D721Med (cell line): ENCODE data around the gene PIK3CD.
"Not testable (repeated sequence)": the region's sequence is repeated elsewhere in the genome, so short reads cannot be mapped to it uniquely, and the experiment has no call there.

Experiments
- DNase-seq: peaks from one replicate; pipeline ENCODE4 v3.0.0; 2011; ENCODE audit warnings: low spot score; ENCODE audit not compliant: insufficient read length
- FAIRE-seq: peaks from 2 replicates; lab custom pipeline; 2011; peaks lifted over from hg19 to GRCh38; lab: Jason Lieb, UNC
- TF ChIP-seq, protein P1 (sequence below): IDR thresholded peaks from 2 replicates; pipeline ENCODE4 v1.5.1; 2012; ENCODE audit warnings: mild to moderate bottlenecking, control low read depth; ENCODE audit not compliant: insufficient read depth; ENCODE audit errors: missing control alignments

PIK3CD gene

DNA sequence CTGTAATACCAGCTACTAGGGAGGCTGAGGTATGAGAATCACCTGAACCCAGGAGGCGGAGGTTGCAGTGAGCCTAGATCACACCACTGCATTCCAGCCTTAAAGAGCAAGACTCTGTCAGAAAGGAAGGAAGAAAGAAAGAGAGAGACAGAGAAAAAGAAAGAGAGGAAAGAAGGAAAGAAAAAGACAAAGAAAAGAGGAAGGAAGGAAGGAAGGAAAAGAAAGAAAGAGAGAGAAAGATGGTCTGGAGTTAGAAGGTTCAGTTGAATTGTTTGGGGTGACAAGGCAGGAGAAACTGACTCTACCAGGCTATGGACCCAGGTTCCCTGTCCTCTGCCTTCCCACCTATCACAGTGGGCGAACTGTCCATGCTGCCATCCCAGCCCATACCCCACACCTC lies 27.4 kb upstream of the PIK3CD start:
- no peak for DNase-seq
- TF ChIP-seq, protein P1, sequence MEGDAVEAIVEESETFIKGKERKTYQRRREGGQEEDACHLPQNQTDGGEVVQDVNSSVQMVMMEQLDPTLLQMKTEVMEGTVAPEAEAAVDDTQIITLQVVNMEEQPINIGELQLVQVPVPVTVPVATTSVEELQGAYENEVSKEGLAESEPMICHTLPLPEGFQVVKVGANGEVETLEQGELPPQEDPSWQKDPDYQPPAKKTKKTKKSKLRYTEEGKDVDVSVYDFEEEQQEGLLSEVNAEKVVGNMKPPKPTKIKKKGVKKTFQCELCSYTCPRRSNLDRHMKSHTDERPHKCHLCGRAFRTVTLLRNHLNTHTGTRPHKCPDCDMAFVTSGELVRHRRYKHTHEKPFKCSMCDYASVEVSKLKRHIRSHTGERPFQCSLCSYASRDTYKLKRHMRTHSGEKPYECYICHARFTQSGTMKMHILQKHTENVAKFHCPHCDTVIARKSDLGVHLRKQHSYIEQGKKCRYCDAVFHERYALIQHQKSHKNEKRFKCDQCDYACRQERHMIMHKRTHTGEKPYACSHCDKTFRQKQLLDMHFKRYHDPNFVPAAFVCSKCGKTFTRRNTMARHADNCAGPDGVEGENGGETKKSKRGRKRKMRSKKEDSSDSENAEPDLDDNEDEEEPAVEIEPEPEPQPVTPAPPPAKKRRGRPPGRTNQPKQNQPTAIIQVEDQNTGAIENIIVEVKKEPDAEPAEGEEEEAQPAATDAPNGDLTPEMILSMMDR: no peak
- no peak for FAIRE-seq

DNA sequence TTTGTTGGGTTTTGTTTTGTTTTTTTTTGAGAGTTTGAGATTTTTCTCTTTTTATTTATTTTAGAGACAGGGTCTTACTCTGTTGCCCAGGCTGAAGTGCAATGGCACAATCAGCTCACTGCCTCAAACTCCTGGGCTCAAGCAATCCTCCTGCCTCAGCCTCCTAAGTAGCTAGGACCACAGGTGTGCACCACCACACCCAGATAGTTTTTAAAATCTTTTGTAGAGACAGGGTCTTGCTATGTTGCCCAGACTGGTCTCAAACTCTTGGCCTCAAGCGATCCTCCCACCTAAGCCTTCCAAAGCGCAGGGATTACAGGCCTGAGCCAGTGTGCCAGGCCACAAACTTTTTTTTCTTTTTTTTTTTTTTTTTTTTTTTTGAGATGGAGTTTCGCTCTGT lies 26.5 kb upstream of the PIK3CD start:
- not testable (repeated sequence) for FAIRE-seq, DNase-seq

DNA sequence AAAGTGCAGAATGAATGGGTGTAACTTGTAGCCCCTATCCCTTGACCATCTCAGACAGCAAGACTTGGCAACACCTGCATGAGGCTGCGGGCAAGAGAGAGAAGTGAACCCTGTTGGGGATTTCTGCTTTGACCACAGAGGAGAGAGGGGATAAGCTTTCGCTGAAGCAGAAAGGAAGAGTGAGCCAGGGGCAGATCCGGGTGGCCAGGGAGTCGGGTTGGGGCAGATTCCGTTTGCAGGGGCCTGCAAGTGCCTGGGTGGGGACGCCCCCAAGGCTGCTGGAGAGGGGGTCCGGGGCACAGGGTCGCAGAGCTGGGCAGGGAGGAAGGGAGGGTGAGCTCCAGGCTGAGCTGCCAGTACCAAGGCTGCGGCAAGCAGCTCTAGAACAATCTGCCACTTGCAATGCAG lies 25.3 kb upstream of the PIK3CD start:
- TF ChIP-seq, protein P1: no peak
- no peak for DNase-seq
- no peak for FAIRE-seq

DNA sequence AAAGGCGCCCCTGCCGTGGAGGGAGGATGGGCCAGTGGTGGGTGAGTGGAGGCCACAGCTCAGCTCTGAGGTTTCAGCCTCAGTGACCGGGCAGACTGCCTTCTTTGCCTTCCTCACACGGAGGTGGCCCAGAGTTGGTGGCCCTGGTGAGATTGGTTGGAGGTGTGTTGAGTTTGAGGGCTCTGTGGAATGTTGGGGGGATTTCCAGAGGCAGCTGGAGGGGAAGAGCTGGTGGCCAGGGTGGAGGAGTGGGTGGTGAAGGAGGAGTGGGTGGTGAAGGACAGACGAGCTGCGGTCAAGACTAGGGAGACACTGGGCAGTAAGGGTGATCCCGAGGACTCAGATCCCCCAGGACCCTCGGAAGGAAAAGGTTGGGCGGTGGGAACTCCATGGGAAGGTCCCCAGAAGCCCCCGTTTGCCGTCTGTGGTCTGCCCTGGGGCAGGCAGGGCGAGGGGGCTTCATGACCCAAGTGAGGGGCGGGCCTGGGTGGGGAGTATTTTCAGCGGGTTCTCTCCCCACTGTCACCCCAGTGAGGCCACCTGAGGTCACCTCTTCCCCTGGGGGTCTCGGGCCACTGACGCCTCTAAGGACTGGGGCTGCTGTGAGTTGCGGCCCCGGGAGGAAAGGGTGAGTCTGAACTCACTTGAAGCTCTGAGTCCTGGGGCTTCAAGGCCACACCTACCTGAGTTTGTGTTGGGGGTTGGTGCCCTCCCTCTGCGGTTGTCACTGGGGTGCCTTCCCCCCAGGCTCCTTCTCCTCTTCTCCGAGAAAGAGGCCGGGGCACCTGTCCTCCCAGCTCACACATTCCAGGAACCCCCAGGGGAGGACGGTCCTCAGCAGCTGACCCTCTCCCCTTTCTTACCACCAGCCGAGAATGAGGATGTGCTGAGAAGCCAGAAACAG lies 22.7 kb upstream of the PIK3CD start:
- DNase-seq (no peak), FAIRE-seq (no peak)
- TF ChIP-seq, protein P1: no peak

DNA sequence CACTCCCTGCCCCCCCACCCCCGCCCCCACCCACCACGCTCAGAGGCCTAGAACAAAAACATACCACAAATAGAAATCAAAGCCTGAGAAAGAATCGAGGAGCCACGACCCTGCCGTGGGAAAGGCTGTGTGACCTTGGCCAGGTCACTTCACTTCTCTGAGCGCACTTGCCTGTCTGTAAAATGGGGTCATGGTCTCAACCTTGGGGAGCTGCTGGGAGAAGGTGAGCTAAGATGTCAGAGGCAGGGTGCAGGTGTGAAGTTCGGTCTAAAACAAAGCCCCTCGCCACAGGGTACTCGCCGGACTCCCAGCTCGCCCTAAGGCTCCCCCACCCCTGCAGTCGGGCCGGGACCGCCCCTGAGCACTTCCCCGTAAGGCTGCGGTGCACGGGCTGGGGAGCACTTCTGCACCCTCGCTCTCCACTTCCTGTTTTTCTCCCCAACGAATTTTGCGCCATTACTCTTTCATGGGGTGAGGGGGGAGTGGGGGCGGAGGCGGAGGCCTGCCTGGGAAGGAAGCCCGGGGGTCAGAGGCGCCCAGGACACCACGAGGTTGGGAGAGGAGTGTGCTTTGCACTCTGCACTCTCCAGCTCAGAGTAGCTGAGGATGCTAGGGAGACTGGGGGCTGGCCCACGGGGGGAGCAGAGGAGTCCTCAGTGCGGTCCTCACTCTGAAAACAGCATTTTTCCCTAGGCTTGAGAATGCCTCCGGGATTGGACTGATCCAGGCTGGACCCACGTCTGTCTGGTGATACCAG lies 21.9 kb upstream of the PIK3CD start:
- TF ChIP-seq, protein P1: no peak
- no peak for FAIRE-seq
- DNase-seq: no peak

DNA sequence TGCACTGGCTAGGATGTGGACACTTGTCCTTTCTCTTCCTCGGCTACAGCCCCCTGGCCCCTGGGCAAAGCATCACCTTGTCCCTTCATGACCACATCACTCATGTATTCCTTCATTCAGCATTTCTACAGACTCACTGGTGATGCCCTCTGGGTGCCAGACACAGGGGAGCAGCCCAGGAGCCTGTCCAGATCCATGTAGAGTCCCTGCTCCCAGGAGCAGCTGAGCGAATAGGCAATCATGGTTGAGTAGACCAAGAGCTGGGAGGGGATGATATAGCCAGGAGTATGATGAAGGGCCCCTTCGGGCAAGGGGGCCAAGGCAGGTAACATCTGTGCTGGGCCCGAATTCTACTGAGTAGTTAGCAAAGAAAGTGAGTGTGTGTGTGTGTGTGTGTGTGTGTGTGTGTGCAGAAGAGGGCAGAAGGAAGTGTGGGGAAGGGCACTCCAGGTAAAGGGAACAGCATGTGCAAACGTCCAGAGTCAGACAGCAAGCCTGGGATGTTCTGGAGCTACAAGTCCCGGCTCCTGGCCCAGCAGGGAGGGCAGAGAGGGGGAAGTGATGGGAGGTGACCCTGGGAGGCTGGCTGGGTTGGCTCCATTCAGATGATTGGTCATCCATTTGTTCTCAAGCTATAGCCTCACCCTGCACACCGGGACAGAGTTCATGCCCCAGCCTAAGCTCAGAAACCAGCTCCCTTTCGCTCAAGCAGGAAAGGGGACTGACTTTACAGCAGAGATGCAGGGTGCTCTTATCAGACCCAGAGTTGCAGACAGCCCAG lies 21.0 kb upstream of the PIK3CD start:
- DNase-seq: no peak
- FAIRE-seq: no peak
- TF ChIP-seq, protein P1: no peak

DNA sequence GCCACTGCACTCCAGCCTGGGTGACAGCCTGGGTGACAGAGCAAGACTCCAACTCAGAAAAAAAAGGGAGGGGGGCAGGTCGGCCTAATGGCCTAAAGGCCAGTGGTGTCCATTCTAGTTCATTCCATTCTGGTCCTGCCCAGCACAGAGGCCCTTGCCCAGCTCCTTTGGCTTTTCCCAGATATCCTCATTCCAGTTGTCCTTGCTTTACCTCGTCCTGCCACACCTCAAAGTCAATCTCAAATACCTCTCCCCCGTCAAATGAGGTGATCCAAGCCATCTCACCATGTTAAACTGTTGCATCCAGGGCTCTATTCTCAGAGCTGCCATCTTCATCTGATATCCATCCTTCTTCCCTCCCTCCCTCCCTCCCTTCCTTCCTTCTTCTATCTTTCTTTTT lies 19.9 kb upstream of the PIK3CD start:
- TF ChIP-seq, protein P1: no peak
- no peak for FAIRE-seq
- no peak for DNase-seq
